Raji (cell line): ENCODE results near the gene GNAL.

ENCODE experiments used
- POLR2A ChIP-seq: IDR thresholded peaks from 2 replicates; pipeline ENCODE4 v1.6.1; 2011; ENCODE audit warnings: low read depth, low read length, control low read depth; ENCODE audit not compliant: insufficient read depth

The GNAL gene

GRCh38 chr18:11767935-11768334, 78.9 kb downstream of the GNAL start:
- TF ChIP-seq POLR2A = no peak

- TF ChIP-seq POLR2A = no peak
These were observed 86.5 kb downstream of the GNAL start for GRCh38 chr18:11775436-11776174.

GRCh38 chr18:11780042-11780441, 91.0 kb downstream of the GNAL start:
- no peak for TF ChIP-seq POLR2A

DNA sequence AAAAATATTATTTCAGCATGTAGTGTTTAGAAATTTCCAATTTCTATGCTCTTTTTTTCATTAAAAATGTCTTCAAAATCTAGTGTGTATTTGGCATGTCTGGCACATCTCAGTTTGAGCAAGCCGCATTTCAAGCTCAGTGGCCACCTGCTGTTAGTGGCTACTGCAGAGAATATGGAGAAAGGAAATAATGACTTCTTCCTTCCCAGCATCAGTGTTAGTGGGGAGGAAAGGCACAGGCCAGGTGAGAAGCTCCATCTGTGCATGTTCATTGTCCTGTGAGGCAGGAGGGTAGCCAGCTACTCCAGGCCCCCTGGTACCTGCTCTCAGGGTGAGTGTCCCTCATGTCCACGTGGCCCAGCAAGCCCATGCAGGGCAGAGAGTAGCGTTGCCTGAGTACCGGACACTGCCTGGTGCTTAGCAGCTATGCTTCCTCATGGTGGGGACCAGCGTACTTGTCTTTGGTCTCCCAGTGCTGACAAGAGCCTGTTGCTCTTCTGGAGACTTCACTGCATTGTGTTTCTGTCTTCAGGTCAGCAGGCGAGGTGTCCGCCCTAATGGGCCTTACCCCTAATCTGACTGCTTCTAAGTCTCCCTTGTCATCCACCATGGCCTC, 94.8 kb downstream of the GNAL start:
- TF ChIP-seq POLR2A = no peak

GRCh38 chr18:11784674-11785304, 95.7 kb downstream of the GNAL start:
- TF ChIP-seq POLR2A = no peak

- no peak for TF ChIP-seq POLR2A
These were observed 96.5 kb downstream of the GNAL start for GRCh38 chr18:11785444-11786055.

DNA sequence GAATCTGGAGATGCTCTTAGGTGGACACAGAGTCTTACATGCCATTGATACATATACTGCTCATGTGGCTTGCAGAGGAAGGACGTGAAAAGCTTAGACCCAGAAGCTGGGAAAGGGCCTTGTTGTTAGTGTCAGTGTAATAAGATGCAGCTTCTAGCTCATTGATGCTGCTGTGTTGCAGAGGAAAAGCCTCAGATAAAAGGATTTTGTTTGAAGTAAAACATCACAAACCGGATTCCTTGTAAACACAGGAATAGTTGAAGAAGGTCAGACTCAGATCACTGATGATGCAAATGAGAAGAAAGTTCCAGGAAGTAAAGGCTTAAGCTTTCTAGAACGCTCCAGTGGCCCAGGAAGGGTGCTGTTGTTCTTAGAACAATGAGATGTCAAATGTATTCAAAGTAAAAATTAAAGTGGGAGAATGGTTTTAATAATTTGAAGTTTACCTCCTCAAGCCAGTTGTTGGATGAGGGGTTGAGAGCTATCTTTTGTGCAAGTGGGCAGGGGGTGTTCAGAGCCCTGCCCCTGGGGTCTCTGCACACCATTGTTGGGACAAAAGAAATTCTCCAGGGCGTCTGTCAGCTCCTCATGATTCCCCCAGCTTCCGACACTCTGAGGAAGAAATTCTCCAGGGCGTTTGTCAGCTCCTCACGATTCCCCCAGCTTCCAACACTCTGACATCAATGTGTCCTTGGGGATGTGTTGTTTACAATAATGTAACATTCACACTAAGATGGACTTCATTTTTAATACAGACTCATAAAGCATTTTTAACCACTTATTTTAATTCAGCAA, 100.8 kb downstream of the GNAL start:
- TF ChIP-seq POLR2A = no peak

DNA sequence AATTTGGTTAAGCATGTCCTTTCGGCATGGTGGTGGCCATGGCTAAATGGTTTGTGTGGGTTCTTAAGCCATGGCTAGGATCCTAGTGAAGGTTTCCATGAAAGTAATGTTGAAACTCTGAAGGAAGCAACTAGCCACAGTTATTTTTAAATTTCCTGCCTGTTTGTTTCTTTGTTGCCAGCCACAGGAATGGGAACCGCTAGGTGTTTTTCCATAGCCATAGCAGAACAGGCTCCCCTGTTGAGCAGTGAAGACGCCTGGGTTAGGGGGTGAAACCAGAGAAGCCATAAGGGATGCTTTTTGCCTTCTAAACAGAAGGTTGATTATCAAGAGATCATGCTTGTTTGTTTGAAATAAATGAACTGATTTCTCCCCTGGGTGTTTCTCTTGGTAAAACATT, 102.1 kb downstream of the GNAL start:
- no peak for TF ChIP-seq POLR2A

DNA sequence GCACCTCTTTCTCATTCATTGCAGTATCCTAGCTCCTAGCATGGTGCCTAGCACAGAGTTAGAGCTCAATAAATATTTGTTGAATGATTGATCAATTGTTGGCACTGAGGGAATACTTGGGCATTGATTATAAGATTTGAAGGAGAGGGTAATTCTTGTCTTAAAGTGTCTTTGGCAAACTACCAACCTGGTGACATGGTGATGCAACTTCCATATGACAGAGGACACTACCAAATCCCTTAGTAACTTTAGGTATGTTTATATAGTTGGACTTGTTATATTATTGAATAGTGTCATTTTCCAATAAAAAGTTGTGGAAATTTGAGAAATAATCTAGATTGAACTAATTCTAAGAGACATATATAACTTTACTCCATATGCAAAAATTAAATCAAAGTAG, 103.6 kb downstream of the GNAL start:
- TF ChIP-seq POLR2A = no peak

DNA sequence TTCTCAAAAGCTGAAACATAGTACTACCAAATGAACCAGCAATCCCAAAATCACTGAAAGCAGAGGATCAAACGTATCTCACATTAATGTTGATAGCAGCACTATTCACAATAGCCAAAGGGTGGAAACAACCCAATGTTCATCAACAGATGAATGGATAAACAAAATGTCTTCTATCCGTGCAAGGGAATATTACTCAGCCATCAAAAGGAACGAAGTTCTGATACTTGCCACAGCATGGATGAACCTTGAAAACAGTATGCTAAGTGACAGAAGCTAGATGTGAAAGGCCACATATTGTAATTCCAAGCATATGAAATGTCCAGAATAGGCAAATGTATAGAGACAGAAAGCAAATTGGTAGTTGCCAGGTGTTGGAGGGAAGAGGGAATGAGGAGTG, 105.1 kb downstream of the GNAL start:
- no peak for TF ChIP-seq POLR2A

DNA sequence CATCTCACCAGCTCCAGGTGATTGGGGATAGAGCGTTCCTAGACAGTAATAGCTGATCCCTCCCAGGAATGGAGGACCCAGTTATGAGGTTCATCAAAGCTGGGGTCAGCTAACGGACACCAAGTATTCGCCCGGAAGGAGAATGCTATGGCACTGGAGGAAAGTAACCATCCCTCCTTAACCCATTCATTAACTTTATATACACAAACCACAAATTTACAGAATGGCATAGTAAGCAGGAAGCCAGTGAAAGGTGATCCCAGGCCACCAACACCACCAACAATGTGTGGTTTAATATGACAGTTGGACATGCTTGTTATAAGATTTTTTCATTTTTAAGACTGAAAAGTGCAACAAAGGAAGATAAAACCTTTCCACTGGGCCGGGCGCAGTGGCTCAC, 106.9 kb downstream of the GNAL start:
- TF ChIP-seq POLR2A = no peak

DNA sequence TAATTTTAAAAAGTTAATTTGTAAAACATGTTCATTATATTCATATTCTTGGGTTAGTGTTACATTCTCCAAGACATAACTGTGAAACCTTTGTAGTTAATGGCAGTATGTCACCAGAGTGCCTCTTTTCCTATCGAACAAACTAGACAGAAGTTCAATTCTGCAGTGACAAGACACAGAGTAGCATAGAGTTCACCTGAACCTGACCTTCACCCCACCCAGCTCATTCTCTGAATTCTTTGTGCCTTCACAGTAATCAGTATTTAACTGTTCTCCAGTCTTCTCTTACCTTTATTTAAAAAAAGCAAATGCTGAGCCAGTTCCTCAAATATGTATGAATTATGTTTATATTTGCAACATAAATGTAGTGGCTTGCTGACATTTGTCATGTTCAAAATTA, 109.2 kb downstream of the GNAL start:
- no peak for TF ChIP-seq POLR2A

DNA sequence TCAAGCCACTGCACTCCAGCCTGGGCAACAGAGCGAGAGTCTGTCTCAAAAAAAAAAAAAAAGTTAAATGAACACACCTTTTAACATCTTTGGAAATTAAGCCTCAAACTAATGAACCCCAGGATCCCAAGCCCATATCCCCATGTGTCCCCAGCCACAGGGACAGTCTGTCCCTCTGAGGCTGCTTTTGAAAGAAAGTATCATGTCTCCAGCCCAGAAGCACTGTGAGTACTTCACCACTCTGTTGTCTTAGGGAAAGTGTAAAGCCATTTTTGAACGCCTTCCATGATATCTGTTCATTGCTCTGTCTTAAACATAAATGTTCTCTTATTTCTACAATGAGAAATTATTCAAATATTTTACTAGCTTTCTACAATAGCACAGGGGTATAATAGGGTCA, 110.0 kb downstream of the GNAL start:
- TF ChIP-seq POLR2A = no peak

- TF ChIP-seq POLR2A = no peak
These were observed 111.7 kb downstream of the GNAL start for GRCh38 chr18:11800566-11801334.

- no peak for TF ChIP-seq POLR2A
These were observed 112.5 kb downstream of the GNAL start for GRCh38 chr18:11801573-11801972.

DNA sequence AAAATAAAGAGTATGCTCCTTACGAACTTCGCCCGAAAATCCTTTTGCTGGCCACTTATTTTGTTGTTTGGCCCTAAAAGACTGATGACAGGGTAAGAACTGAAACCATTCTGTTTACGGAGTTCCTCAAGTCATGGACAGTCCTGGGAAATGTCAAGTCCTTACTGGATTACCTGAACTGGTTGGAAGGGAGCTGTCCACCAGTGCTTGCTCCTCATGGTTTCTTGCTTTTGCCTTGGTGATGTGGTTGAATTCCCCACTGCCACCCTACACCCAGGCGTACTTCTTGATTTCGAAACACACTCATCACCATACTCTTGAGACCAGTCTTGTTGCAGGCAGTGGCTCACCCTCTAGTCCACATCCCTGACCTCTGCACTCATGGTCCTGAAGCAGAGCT, 113.1 kb downstream of the GNAL start:
- no peak for TF ChIP-seq POLR2A
